HG03558 (cell line): ENCODE measurements around the gene NUFIP1.
"Not testable (repeated sequence)": the region's sequence is repeated elsewhere in the genome, so short reads cannot be mapped to it uniquely, and the experiment has no call there.

Experiments
- ATAC-seq: cut with Tn5 transposase; IDR thresholded peaks from one replicate; pipeline ENCODE4 v1.9.1; 2021; ENCODE audit warnings: moderate number of reproducible peaks; ENCODE audit not compliant: unreplicated experiment; ENCODE audit errors: extremely low read depth

NUFIP1 gene

GRCh38 chr13:44971656-44972595 is 17.3 kb downstream of the NUFIP1 start:
- ATAC-seq: no peak

GRCh38 chr13:44969551-44970484 is 19.5 kb downstream of the NUFIP1 start:
- ATAC-seq: no peak

GRCh38 chr13:44968434-44968815 is 20.8 kb downstream of the NUFIP1 start:
- no peak for ATAC-seq

- ATAC-seq: no peak
Measured at GRCh38 chr13:44967704-44968433, 21.4 kb downstream of the NUFIP1 start.

GRCh38 chr13:44961997-44962396 is 27.3 kb downstream of the NUFIP1 start:
- ATAC-seq: no peak

- ATAC-seq: no peak
Measured at GRCh38 chr13:44955406-44955805, 33.9 kb downstream of the NUFIP1 start.

- no peak for ATAC-seq
Measured at GRCh38 chr13:44954224-44954623, 35.0 kb downstream of the NUFIP1 start.

- ATAC-seq: no peak
Measured at GRCh38 chr13:44952671-44953070, 36.6 kb downstream of the NUFIP1 start.

- ATAC-seq: no peak
Measured at GRCh38 chr13:44951184-44951583, 38.1 kb downstream of the NUFIP1 start.

- ATAC-seq: not testable (repeated sequence)
Measured at GRCh38 chr13:44943411-44943810, 45.9 kb downstream of the NUFIP1 start.

- ATAC-seq: no peak
Measured at GRCh38 chr13:44938854-44939253, 50.4 kb downstream of the NUFIP1 start.

GRCh38 chr13:44936246-44936645 is 53.0 kb downstream of the NUFIP1 start:
- ATAC-seq: no peak

- ATAC-seq: no peak
Measured at GRCh38 chr13:44934724-44935123, 54.5 kb downstream of the NUFIP1 start.

GRCh38 chr13:44932850-44933251 is 56.4 kb downstream of the NUFIP1 start:
- ATAC-seq: no peak

GRCh38 chr13:44932171-44932849 is 57.0 kb downstream of the NUFIP1 start:
- ATAC-seq: no peak

GRCh38 chr13:44930963-44931623 is 58.2 kb downstream of the NUFIP1 start:
- no peak for ATAC-seq

GRCh38 chr13:44930280-44930679 is 59.0 kb downstream of the NUFIP1 start:
- no peak for ATAC-seq

GRCh38 chr13:44929692-44930091 is 59.6 kb downstream of the NUFIP1 start:
- no peak for ATAC-seq

GRCh38 chr13:44927968-44928367 is 61.3 kb downstream of the NUFIP1 start:
- ATAC-seq: no peak
